ENCODE data around the gene DACT2.

Gene DACT2

GRCh38 chr6:168349718-168350210, 30.2 kb upstream of the DACT2 start:
- no peak for DNase-seq

DNA sequence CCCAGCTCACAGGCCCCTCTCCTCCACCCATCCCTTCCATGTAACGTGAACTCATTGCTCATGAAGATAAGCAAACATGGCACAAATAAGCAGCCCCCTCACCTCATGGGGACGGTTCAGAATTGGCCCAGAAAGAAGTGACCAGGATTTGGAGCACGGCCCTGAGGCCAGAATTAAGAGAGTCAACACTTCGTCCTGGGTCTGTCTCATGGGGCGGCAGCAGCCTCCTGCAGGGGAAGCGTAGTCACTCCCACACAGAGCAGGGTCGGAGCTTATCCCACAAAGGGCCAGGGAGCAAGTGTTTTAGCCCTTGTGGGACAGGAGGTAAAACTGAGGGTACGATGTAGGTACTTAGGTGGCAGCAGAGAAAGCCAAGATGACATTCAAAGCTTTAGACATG, 28.6 kb upstream of the DACT2 start:
- DNase-seq = no peak

DNA sequence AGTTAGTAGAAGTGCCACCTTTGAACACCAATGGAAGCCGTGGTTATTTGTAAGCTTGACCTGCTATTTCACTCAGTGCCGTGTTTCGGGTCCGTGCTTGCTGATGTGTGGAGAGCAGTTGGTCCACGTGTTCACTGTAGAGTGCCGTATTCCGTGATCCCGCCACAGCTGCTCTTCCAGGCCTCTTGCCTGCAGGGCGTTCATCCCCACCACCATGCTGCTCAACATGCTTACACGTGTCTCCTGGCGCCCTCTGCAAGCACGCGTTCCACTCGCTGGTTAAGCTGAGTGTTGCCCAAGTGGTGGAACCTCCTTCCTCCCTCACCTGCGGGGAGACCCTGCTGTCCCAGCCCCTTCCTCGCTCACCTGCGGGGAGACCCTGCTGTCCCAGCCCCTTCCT, 28.0 kb upstream of the DACT2 start:
- no peak for DNase-seq

DNA sequence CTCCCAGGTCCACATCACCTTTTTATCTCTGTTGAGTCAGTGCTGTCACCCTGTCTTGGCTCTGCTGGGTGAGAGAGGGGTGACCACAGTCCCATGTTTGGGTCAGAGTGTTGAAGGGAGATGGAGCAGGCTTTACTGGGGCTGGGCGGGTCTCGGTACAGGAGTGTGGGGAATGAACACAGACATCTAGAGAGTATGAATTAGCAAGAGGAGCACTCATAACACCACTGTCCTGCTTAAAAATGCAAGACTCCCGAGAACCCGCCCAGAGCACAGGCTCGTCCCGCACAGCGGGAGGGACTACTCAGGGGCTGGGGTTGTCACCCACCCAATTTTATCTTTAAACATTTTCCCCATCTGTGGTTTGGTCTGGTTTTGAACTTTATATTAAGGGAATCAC, 27.5 kb upstream of the DACT2 start:
- DNase-seq = no peak

DNA sequence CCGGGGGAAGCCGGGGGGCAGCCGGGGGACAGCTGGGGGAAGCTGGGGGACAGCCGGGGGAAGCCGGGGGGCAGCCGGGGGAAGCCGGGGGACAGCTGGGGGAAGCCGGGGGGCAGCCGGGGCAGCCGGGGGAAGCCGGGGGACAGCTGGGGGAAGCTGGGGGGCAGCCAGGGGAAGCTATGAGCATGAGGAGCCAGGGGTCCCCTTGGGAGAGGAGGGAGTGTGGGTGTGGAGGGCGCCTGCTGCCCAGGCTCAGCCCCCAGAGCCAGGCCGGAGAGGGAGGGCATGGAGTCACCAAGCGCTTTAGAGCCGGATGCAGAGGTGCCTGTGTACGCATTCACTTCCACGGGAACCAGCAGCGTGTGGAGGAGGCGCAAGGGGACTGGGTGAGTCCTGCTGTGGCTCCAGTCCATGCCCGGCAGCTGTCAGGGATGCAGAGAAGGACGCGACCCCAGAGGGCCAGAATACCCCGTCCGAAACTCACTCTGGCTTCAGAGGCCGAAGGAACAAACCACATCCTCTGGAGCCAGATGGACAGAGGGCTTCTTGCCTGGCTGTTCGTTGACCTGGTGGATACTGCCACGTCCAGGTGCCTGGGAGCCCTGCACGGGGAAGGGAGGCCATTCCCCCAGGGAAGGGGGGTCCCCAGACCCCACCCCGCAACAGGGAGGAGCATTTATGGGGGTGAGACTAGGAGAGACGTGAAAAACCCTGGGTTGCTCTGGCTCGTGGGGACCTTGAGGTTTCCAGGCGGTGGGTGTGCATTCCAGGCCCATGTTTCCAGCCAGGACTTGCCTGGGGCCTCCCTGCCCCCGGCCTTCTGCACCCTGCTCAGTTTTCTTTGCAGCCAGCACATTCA, 26.5 kb upstream of the DACT2 start:
- no peak for DNase-seq

- DNase-seq = no peak
Observed at GRCh38 chr6:168345266-168345665, 25.7 kb upstream of the DACT2 start.

DNA sequence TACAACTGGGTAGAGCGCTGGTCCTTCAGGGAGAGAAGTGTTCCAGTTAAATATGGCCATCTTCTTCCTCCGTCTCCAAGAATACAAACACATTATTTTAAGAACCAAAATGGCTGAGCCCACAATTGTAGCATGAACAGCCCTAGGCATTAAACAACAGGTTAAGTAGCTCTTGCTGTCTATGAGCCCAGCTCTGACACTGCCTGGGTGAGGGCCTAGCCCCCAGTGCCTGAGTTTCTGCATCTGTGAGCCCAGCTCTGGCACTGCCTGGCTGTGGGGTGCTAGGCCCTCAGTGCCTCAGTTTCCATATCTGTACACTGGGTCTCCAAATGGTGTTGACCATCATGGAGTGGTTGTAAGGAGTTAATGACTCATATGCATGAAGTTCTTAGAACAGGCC, 24.8 kb upstream of the DACT2 start:
- DNase-seq = no peak

DNA sequence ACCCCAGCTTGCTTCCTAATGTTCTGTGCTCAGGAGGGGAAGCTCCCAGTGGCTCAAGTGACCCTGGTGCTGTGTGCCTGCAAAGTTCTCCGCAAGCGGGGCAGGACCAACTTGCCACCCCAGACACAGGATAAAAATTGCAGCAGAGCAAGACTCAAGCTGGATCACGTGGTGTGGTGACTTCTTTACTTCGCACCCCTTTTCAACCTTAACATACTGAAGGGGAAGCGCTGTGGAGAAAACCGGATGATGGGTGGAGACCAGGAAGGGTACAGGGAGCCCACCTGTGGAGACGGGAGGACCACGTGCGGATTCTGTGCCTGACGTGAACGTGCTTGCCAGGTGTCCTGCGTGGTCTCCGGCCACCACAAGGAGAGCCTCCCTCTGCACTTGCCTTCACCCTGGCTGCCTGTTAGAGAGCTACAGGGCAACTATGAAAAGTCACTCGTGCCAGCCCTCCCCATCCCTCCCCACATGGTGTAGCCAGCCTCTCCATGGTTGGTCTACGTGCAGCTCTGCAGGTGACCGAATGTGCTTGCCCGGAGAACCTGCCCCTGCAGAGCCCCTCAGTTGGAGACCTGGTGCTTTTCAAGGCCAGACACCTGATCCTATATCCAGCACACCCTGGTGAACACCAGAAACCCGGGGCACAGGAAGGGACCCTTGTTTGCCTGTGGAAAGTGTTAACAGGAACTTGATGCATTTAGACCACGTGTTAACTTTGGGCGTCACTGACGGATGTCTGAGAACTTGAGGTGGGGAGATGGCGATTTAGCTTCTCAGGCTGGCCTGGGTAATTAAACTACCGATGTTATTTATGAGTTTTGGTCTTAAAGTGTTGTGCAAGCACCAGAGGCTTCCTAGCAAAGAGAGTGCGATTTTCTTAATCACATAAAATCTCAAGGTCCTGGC, 23.9 kb upstream of the DACT2 start:
- no peak for DNase-seq

- DNase-seq = no peak
Observed at GRCh38 chr6:168342636-168343035, 23.1 kb upstream of the DACT2 start.

DNA sequence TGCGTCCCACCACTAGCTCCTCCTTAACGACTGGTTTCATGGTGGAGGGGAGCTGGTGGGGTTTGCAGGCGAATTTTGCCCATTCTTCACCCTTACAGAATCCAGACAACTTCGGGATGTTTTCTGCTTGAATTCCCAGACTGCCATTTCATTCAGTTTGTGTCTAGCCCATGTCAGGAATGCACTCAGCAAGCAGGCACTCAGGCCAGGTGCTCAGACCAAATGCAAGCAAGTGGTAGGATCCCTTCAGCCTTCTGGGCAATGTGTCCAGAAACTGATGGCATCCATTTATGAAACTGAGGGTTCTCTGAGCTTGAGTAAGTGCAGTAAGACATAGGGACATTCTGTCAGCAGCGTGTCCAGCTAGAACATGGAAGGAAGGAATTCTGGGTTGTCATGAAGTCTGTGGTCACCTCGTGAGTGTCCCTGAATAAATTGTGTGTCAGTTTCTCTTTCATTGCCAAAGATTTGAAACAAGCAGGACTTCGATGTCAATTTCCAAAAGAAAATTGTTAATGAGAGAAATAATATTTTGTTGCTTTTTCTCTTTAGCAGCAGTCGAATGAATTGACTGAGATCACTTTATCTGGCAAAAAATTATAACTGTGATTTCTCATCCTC, 21.8 kb upstream of the DACT2 start:
- no peak for DNase-seq

- DNase-seq = no peak
Observed at GRCh38 chr6:168340819-168341218, 21.2 kb upstream of the DACT2 start.

GRCh38 chr6:168338777-168339176, 19.2 kb upstream of the DACT2 start:
- no peak for DNase-seq

GRCh38 chr6:168336967-168337366, 17.4 kb upstream of the DACT2 start:
- no peak for DNase-seq

GRCh38 chr6:168333989-168334388, 14.4 kb upstream of the DACT2 start:
- DNase-seq = no peak

DNA sequence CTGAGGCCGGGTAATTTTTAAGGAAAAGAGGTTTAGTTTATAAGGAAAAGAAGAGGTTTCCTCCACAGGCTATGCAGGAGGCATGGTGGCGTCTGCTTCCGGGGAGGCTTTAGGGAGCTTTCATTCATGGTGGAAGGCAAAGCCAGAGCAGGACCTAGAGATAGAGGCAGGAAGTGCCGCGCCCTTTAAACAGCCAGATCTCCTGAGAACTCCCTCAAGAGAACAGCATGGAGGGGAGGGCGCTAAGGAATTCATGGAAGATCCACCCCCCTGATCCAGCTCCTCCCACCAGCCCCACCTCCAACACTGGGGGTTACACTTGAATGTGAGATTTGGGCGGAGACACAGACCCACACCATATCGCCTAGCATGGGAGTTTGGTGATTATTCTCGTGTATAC, 13.9 kb upstream of the DACT2 start:
- DNase-seq = no peak

- no peak for DNase-seq
Observed at GRCh38 chr6:168333039-168333438, 13.5 kb upstream of the DACT2 start.

DNA sequence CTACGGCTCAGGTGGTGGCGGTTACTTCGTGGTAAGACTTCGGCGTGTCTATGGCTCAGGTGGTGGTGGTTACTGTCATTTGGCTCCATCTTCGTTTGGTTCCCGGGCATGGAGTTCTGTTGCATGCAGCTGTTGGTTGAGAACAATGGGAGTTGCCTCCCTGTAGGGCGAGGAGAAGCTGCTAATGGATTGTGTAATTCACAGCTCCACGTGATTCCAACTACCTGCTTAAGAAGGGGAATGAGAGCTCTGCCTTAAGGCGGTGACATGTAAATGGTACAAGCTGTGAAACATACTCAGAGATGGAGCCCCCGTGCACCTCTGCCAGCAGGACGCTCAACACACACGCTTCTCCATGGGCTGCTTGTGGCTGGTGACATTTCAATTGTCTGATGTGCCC, 12.4 kb upstream of the DACT2 start:
- DNase-seq = no peak

DNA sequence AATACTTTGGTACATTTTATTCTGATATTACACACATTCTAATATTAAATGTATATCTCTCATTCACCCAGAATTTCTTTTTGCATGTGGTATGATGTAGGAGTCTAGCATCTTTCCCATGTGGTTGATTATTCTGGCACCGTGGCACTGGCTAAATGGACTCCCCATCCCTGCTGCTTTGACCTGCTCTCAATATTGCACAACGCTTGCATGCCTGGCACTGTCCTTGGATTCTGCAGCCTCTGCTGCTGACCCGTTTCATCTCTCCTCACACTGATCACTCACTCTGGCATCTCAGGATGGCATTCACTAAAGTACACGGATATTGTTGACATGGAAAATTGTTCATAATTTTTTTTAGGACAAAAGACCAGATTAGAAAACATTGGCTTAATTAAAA, 11.5 kb upstream of the DACT2 start:
- DNase-seq = no peak

GRCh38 chr6:168330403-168330802, 10.8 kb upstream of the DACT2 start:
- DNase-seq = no peak

DNA sequence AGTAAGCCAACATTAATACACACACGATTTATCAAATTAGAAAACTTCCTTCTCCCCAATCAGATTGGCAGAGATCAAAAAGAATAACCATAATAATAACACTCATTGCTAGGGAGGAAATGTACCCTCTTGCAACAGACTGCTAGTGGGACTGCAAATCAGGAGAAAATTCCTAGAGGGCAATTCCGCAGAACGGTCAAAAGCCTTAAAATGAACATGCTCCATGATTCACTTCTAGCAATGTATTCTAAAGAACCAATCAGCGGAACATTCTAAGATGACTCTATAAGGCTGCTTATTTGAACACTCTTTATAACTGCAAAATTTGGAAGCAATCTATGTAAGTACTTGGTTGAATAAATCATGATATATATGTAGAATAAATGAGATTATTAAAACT, 8.5 kb upstream of the DACT2 start:
- no peak for DNase-seq

- no peak for DNase-seq
Observed at GRCh38 chr6:168326294-168327261, 7.0 kb upstream of the DACT2 start.

DNA sequence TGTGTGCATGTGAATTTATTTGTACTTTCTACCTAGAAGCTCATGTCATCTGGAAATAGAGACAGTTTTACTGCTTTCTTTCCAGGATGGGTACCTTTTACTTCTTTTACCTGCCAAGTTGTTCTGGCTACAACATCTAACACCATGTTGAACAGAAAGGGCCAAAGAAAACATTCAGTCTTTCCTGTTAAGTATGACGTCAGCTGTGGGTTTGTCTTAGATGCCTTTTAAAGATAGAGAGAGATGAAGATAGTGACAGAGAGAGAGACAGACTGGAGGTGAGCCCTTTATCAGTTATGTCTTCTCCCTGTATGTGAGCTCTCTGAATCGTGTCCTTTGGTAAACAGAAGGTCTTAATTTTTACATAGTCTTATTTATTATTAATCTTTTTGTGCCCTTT, 3.4 kb upstream of the DACT2 start:
- no peak for DNase-seq

Data from activated naive CD4-positive, alpha-beta T cell treated with Interleukin-2 at 50 U/mL for 16 hours (primary cell).